Fibroblast of lung (primary cell): Measurements from ENCODE around the gene PPP2R2D. TPM values are rescaled to one million over a fixed set of nuclear protein-coding genes. Genes with fewer than 3 reads are reported as not detected.

Experiments
- DNase-seq, 2 donors: peaks; one replicate each; pipeline versions ENCODE4 v3.0.0 to v3.0.0-alpha.2; 2010; ENCODE audit warnings: low read depth in 2 of 2
- H2AFZ ChIP-seq: 2 replicates; pipeline ENCODE4 v1.5.1; 2012; ENCODE audit warnings: low read length, control low read depth, inconsistent platforms
- H3K27ac ChIP-seq: 2 replicates; pipeline ENCODE4 v1.5.1; 2011; ENCODE audit warnings: low read length, control low read depth; ENCODE audit not compliant: insufficient read depth
- H3K27me3 ChIP-seq: 2 replicates; pipeline ENCODE4 v1.5.1; 2011; ENCODE audit warnings: mild to moderate bottlenecking, low read length; ENCODE audit not compliant: control insufficient read depth, insufficient read depth
- H3K36me3 ChIP-seq: 2 replicates; pipeline ENCODE4 v1.5.1; 2011; ENCODE audit warnings: low read length; ENCODE audit not compliant: control insufficient read depth, insufficient read depth
- H3K4me1 ChIP-seq: 2 replicates; pipeline ENCODE4 v1.5.1; 2011; ENCODE audit warnings: low read length; ENCODE audit not compliant: control insufficient read depth, insufficient read depth; ENCODE audit errors: extremely low read depth
- H3K4me2 ChIP-seq: 2 replicates; pipeline ENCODE4 v1.5.1; 2011; ENCODE audit warnings: low read length, control low read depth; ENCODE audit not compliant: insufficient read depth; ENCODE audit errors: extremely low read depth
- H3K4me3 ChIP-seq, 4 experiments: fragments of 200-600 bp in 1 of 4; sonication (generic) in 1 of 4; replicated peaks in 1 of 4; 2 replicates each; pipeline ENCODE4 v1.5.1; 2011 to 2016; ENCODE audit warnings: low read length in 4 of 4, low read depth in 3 of 4, mild to moderate bottlenecking in 3 of 4, control low read depth in 2 of 4, inconsistent platforms in 1 of 4, mixed read lengths in 1 of 4; ENCODE audit not compliant: insufficient read depth in 1 of 4; ENCODE audit errors: control extremely low read depth in 1 of 4
- H3K79me2 ChIP-seq: 2 replicates; pipeline ENCODE4 v1.5.1; 2012; ENCODE audit warnings: mild to moderate bottlenecking, low read length, inconsistent platforms; ENCODE audit not compliant: control insufficient read depth, insufficient read depth
- H3K9ac ChIP-seq: 2 replicates; pipeline ENCODE4 v1.5.1; 2011; ENCODE audit warnings: mild to moderate bottlenecking, low read length, control low read depth; ENCODE audit not compliant: insufficient read depth
- H3K9me3 ChIP-seq: 2 replicates; pipeline ENCODE4 v1.5.1; 2012; ENCODE audit warnings: low read depth, low read length; ENCODE audit not compliant: control insufficient read depth, insufficient read depth
- H4K20me1 ChIP-seq: 2 replicates; pipeline ENCODE4 v1.5.1; 2011; ENCODE audit warnings: low read length; ENCODE audit not compliant: control insufficient read depth, insufficient read depth; ENCODE audit errors: extremely low read depth
- CTCF ChIP-seq, 2 donors: IDR thresholded peaks in 1 of 2; conservative IDR thresholded peaks in 1 of 2; 1 replicate in 1 of 2; 2 replicates in 1 of 2; pipeline ENCODE4 v1.5.1; 2011 to 2012; ENCODE audit warnings: low read length in 2 of 2, control low read depth in 1 of 2, inconsistent platforms in 1 of 2, low read depth in 1 of 2, mild to moderate bottlenecking in 1 of 2
- EZH2 ChIP-seq: IDR thresholded peaks from 2 replicates; pipeline ENCODE4 v1.5.1; 2012; ENCODE audit warnings: low read length, control low read depth, mild to moderate bottlenecking; ENCODE audit errors: missing control alignments
- polyA plus RNA-seq, 2 donors: library from polyadenylated mRNA; depleted of rRNA in 1 of 2; stranded (reverse) in 1 of 2; unstranded in 1 of 2; fragments of >200 nt; gene quantifications; 2 replicates each; pipeline ENCODE4 v1.2.1, GENCODE V29; 2011 to 2012; ENCODE audit warnings: missing spikeins in 1 of 2
- total RNA-seq: library from RNA; depleted of rRNA; stranded (reverse); fragments of >200 nt; gene quantifications from 2 replicates; pipeline ENCODE4 v1.2.1, GENCODE V29; 2014

The PPP2R2D gene
- total and polyA plus RNA-seq, 2 donors (not counting 1 experiment from before 2014, with no cell fraction given) = 23.3 to 25.4 TPM

DNA sequence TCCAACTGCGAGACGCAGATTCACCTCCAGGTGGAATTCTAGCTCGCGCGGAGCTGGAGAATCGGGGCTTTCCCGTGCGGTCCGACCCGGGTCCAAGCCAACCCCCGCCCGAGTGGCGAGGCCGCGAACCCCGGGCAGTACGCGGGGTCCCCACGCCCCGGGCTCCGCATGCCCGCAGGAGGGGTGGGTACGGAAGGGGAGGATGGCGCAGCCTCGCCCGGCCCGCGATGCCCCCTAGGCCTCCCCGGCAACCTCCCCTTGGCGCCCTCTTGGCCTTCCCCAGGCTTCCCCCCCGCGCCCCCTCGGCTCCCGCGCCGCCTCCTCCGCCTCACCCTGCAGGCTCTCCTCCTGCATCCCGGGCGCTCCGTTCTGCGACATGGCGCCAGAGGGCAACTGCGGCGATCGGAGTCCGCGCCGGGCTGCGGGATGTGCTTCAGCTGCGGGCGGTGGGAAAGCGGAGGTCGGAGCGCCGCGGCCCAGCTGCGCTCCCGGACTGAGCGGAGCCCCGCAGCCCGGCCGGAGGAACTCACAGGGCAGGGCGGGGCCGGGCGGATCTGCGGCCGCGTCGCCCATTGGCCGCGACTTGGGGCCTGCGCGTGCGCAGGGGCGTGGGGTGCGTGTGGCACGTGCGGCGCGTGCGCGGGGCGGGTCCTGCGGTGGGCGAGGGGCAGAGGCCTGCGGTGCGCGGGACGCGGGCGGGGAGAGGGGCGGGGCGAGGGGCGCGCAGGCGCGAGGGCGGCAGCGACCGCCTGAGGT, 80.8 kb downstream of the PPP2R2D start, which contains the start of gene BNIP3:
Gene BNIP3 (minus strand): TSS at position 495 of the 756 bp plus-strand sequence. CDS start 117 bp downstream, at position 378.
- H3K9ac ChIP-seq = peak within 1 kb of the TSS; percentile 73
- H3K4me2 ChIP-seq = peak within 1 kb of the TSS; percentile 91
- H3K27me3 ChIP-seq = no peaks in the 10 kb centered on the region
- DNase-seq = peak; percentile 90 to 94
- H3K9me3 ChIP-seq = no peaks in the 10 kb centered on the region
- H4K20me1 ChIP-seq = no peaks in the 10 kb centered on the region
- no peaks in the 10 kb centered on the region for H3K36me3 ChIP-seq
- H3K27ac ChIP-seq = peak within 1 kb of the TSS; percentile 77
- TF ChIP-seq CTCF (conservative IDR thresholded peaks at IDR 0.05 in 1 of 2, IDR thresholded peaks at IDR 0.05 in 1 of 2; ENCODE audit: low read depth in 1 of 2, low read length in 2 of 2) (peak in 1 of 2 donors; percentile 5), EZH2 (no peak)
- peak within 1 kb of the TSS; percentile 68 for H2AFZ ChIP-seq
- peaks cover 47% of the 10 kb centered on the region for H3K79me2 ChIP-seq
- H3K4me3 ChIP-seq = peak within 1 kb of the TSS; percentile 65 to 94 (median 76)
- H3K4me1 ChIP-seq = peaks cover 3% of the 10 kb centered on the region

GRCh38 chr10:131982185-131982756, 81.5 kb downstream of the PPP2R2D start:
- Histone ChIP-seq H3K27ac (peak overlapping the region; percentile 46), H3K9ac (peak overlapping the region; percentile 73), H3K4me2 (peak overlapping the region; percentile 72), H3K4me1 (peaks cover 3% of the 10 kb centered on the region), H3K79me2 (peaks cover 41% of the 10 kb centered on the region), H3K4me3 (peak overlapping the region; percentile 28 to 71 (median 41)), H2AFZ (peak overlapping the region; percentile 68), H4K20me1 (no peaks in the 10 kb centered on the region), H3K27me3 (no peaks in the 10 kb centered on the region), H3K9me3 (no peaks in the 10 kb centered on the region), H3K36me3 (no peaks in the 10 kb centered on the region)
- no peak for DNase-seq
- TF ChIP-seq EZH2 = no peak
- no peak for TF ChIP-seq CTCF (conservative IDR thresholded peaks at IDR 0.05 in 1 of 2, IDR thresholded peaks at IDR 0.05 in 1 of 2; ENCODE audit: low read depth in 1 of 2, low read length in 2 of 2)

GRCh38 chr10:131982796-131983195, 82.0 kb downstream of the PPP2R2D start:
- peaks cover 36% of the 10 kb centered on the region for H3K79me2 ChIP-seq
- no peaks in the 10 kb centered on the region for H3K27me3 ChIP-seq
- H3K27ac ChIP-seq = no peak overlapping the region
- H4K20me1 ChIP-seq = no peaks in the 10 kb centered on the region
- H3K9me3 ChIP-seq = no peaks in the 10 kb centered on the region
- peaks cover 3% of the 10 kb centered on the region for H3K4me1 ChIP-seq
- TF ChIP-seq CTCF (conservative IDR thresholded peaks at IDR 0.05 in 1 of 2, IDR thresholded peaks at IDR 0.05 in 1 of 2; ENCODE audit: low read depth in 1 of 2, low read length in 2 of 2) = no peak
- TF ChIP-seq EZH2 = no peak
- no peak overlapping the region for H3K4me2 ChIP-seq
- DNase-seq = no peak
- H3K4me3 ChIP-seq = peak overlapping the region in 3 of 4 experiments; percentile 25 to 71 (median 28)
- no peak overlapping the region for H2AFZ ChIP-seq
- no peak overlapping the region for H3K9ac ChIP-seq
- no peaks in the 10 kb centered on the region for H3K36me3 ChIP-seq
